Embryonic facial prominence (tissue), 1 donor: ENCODE results near the gene TSPAN5.
A peak's percentile ranks its signal among the peaks of the same experiment; 100 is the strongest.

Experiments used
- DNase-seq: peaks from one replicate; pipeline ENCODE4 v3.0.0-alpha.2; 2016; ENCODE audit errors: extremely low spot score

TSPAN5 gene

GRCh38 chr4:98517218-98518021 lies 141.0 kb downstream of the TSPAN5 start:
- DNase-seq = no peak

GRCh38 chr4:98516441-98517217 lies 141.8 kb downstream of the TSPAN5 start:
- no peak for DNase-seq

- no peak for DNase-seq
Observed at GRCh38 chr4:98516042-98516440, 142.4 kb downstream of the TSPAN5 start.

- DNase-seq = no peak
Observed at GRCh38 chr4:98515470-98515809, 143.0 kb downstream of the TSPAN5 start.

GRCh38 chr4:98514741-98515469 lies 143.5 kb downstream of the TSPAN5 start:
- no peak for DNase-seq

- no peak for DNase-seq
Observed at GRCh38 chr4:98512918-98513317, 145.5 kb downstream of the TSPAN5 start.

GRCh38 chr4:98510757-98511517 lies 147.5 kb downstream of the TSPAN5 start:
- peak; percentile 62 for DNase-seq

GRCh38 chr4:98510340-98510739 lies 148.1 kb downstream of the TSPAN5 start:
- no peak for DNase-seq

GRCh38 chr4:98509721-98510120 lies 148.7 kb downstream of the TSPAN5 start:
- no peak for DNase-seq

GRCh38 chr4:98508829-98509598 lies 149.4 kb downstream of the TSPAN5 start:
- DNase-seq = no peak

- DNase-seq = no peak
Observed at GRCh38 chr4:98508248-98508647, 150.2 kb downstream of the TSPAN5 start.

- DNase-seq = no peak
Observed at GRCh38 chr4:98507299-98507698, 151.1 kb downstream of the TSPAN5 start.

GRCh38 chr4:98506462-98507132 lies 151.8 kb downstream of the TSPAN5 start:
- no peak for DNase-seq

GRCh38 chr4:98505992-98506391 lies 152.4 kb downstream of the TSPAN5 start:
- no peak for DNase-seq

- no peak for DNase-seq
Observed at GRCh38 chr4:98504091-98504490, 154.3 kb downstream of the TSPAN5 start.

- DNase-seq = no peak
Observed at GRCh38 chr4:98503676-98504075, 154.7 kb downstream of the TSPAN5 start.

GRCh38 chr4:98502624-98503023 lies 155.8 kb downstream of the TSPAN5 start:
- DNase-seq = no peak

GRCh38 chr4:98502031-98502430 lies 156.4 kb downstream of the TSPAN5 start:
- no peak for DNase-seq

GRCh38 chr4:98501383-98501782 lies 157.0 kb downstream of the TSPAN5 start:
- no peak for DNase-seq

GRCh38 chr4:98498774-98499173 lies 159.6 kb downstream of the TSPAN5 start:
- DNase-seq = no peak
